AG04450 (cell line): ENCODE data around the gene HACD2. TPM values are rescaled to one million over a fixed set of nuclear protein-coding genes. Genes with fewer than 3 reads are reported as not detected.

Experiments used
- CTCF ChIA-PET: fragments of 300-600, 350-600 bp; formaldehyde crosslinking; extraction: SDS; loops from one replicate; lab custom pipeline; 2022; ENCODE audit warnings: antibody characterized with exemption, inconsistent platforms; lab: Charles Lee
- POLR2A ChIA-PET: fragments of 350-600 bp; formaldehyde crosslinking; extraction: SDS; loops from one replicate; lab custom pipeline; 2021; ENCODE audit warnings: antibody characterized with exemption, inconsistent platforms; lab: Yijun Ruan, JAX
- DNase-seq: peaks from one replicate; pipeline ENCODE4 v3.0.0-alpha.2; 2011; ENCODE audit warnings: low read depth, low spot score
- H3K27ac ChIP-seq: one replicate; pipeline ENCODE4 v1.5.1; 2012; ENCODE audit warnings: low read depth, low read length, control low read depth
- H3K27me3 ChIP-seq: one replicate; pipeline ENCODE4 v1.6.0; 2012; ENCODE audit warnings: low read length; ENCODE audit not compliant: control insufficient read depth, insufficient read depth
- H3K4me3 ChIP-seq: 2 replicates; pipeline ENCODE4 v1.5.1; 2011; ENCODE audit warnings: mild to moderate bottlenecking, low read depth, low read length, control low read depth
- H3K9me3 ChIP-seq: 2 replicates; pipeline ENCODE4 v1.5.1; 2012; ENCODE audit warnings: low read length; ENCODE audit not compliant: control insufficient read depth, insufficient read depth
- CTCF ChIP-seq: IDR thresholded peaks from 2 replicates; pipeline ENCODE4 v1.5.1; 2011; ENCODE audit warnings: low read depth, low read length, control low read depth, inconsistent platforms
- polyA plus RNA-seq: library from polyadenylated mRNA; depleted of rRNA; stranded (reverse); fragments of >200 nt; gene quantifications from 2 replicates; pipeline ENCODE4 v1.2.3, GENCODE V29; 2011

The HACD2 gene
- polyA plus RNA-seq, 1 experiment: 43.5 TPM

- CTCF ChIA-PET: interaction anchor here (0.9 kb wide), 1 partner anchor 8 kb away, joined by 3 read pairs; no protein-coding TSS in a partner anchor
- POLR2A ChIA-PET: no interaction called here
- no peak for TF ChIP-seq CTCF
- DNase-seq: no peak
- Histone ChIP-seq H3K27ac (no peak overlapping the region), H3K27me3 (no peaks in the 10 kb centered on the region), H3K4me3 (no peak overlapping the region), H3K9me3 (no peaks in the 10 kb centered on the region)
These were observed 16.8 kb downstream of the HACD2 start for GRCh38 chr3:123568034-123568433.

DNA sequence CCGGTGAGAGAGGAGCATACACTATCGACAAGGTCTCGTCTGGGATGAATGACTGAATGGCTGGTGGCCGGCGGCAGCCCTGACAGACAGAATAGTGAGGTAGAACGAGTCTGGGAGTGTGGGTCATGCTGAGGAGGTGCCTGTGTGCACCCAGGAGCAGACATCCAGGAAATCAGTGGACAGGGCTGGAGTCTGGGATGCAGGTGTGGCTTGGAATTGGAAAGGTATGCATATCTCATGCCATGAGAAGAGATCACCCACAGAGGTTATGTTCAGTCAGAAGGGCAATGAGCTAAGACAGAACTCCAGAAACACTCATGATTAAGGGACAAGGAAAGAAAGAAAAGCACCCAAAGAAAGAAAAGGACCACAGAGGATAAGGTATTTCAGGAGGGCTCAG lies 20.8 kb downstream of the HACD2 start:
- Histone ChIP-seq H3K4me3 (no peak overlapping the region), H3K27ac (no peak overlapping the region), H3K27me3 (no peaks in the 10 kb centered on the region), H3K9me3 (no peaks in the 10 kb centered on the region)
- TF ChIP-seq CTCF: no peak
- POLR2A ChIA-PET: no interaction called here
- no peak for DNase-seq
- CTCF ChIA-PET: no interaction called here

- no peaks in the 10 kb centered on the region for H3K27me3 ChIP-seq
- POLR2A ChIA-PET: no interaction called here
- no peaks in the 10 kb centered on the region for H3K9me3 ChIP-seq
- no peak for TF ChIP-seq CTCF
- CTCF ChIA-PET: interaction anchor here (0.7 to 1.4 kb wide), 5 partner anchors 15 to 236 kb away, joined by 3 to 4 read pairs (median 3); no protein-coding TSS in a partner anchor
- DNase-seq: no peak
- no peak overlapping the region for H3K4me3 ChIP-seq
- H3K27ac ChIP-seq: no peak overlapping the region
These were observed 22.3 kb downstream of the HACD2 start for GRCh38 chr3:123562547-123562946.

DNA sequence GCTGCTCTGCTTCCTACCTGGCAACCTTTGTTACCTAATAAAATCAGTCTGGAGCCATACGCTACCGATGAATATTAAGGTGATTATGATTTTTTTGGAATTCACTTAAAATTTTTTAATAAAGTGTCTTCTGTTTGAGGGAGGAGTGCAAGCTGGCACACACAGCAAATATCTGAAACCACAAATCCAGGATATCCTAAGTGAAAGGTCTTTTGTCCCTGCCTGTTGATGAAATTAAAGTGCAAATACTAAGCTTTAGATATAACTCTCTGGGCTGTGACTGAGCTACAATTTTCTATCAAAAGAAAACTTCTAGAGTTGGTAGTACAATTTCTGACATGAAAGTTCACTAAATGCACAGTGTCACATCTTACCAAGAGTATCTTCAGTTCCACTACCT lies 23.7 kb downstream of the HACD2 start:
- Histone ChIP-seq H3K4me3 (no peak overlapping the region), H3K27me3 (no peaks in the 10 kb centered on the region), H3K9me3 (no peaks in the 10 kb centered on the region), H3K27ac (no peak overlapping the region)
- DNase-seq: no peak
- CTCF ChIA-PET: interaction anchor here (1.2 to 4.1 kb wide), 5 partner anchors 12 to 231 kb away, joined by 4 to 65 read pairs (median 32); no protein-coding TSS in a partner anchor
- POLR2A ChIA-PET: no interaction called here
- no peak for TF ChIP-seq CTCF

- H3K4me3 ChIP-seq: no peak overlapping the region
- H3K27ac ChIP-seq: no peak overlapping the region
- no peaks in the 10 kb centered on the region for H3K9me3 ChIP-seq
- CTCF ChIA-PET: interaction anchor here (0.6 to 4.1 kb wide), 40 partner anchors 9 to 959 kb away, joined by 3 to 65 read pairs (median 4); partner anchors contain the start of genes HACD2 and SEC22A
- peak; percentile 82 for TF ChIP-seq CTCF
- POLR2A ChIA-PET: no interaction called here
- DNase-seq: no peak
- no peaks in the 10 kb centered on the region for H3K27me3 ChIP-seq
These were observed 25.6 kb downstream of the HACD2 start for GRCh38 chr3:123559040-123559861.
